Natural killer cell (primary cell): ENCODE results near the gene TMEM82. TPM values are rescaled to one million over a fixed set of nuclear protein-coding genes. Genes with fewer than 3 reads are reported as not detected.

Experiments used
- ATAC-seq, 3 donors: fragments of 150-1000 bp in 2 of 3; fragments of 200-7000 bp in 1 of 3; cut with Tn5 transposase; 1 replicate in 1 of 3; 2 replicates in 2 of 3; pipeline ENCODE4 v1.10.0; 2021; ENCODE audit warnings: mild to moderate bottlenecking in 2 of 3, moderate library complexity in 2 of 3
- DNase-seq, 2 donors: peaks; one replicate each; pipeline versions ENCODE4 v3.0.0 to v3.0.0-alpha.2; 2013 to 2021; ENCODE audit warnings: mixed read lengths in 1 of 2
- H3K27ac ChIP-seq: one replicate; pipeline ENCODE4 v1.5.1; 2013; ENCODE audit warnings: mild to moderate bottlenecking, low read length
- H3K27me3 ChIP-seq: one replicate; pipeline ENCODE4 v1.6.1; 2013; ENCODE audit warnings: low read length; ENCODE audit not compliant: control insufficient read depth, insufficient read depth
- H3K36me3 ChIP-seq: one replicate; pipeline ENCODE4 v1.6.1; 2013; ENCODE audit warnings: low read length; ENCODE audit not compliant: control insufficient read depth, insufficient read depth
- H3K4me1 ChIP-seq: one replicate; pipeline ENCODE4 v1.6.1; 2013; ENCODE audit warnings: low read length; ENCODE audit not compliant: control insufficient read depth, insufficient read depth
- H3K4me3 ChIP-seq: one replicate; pipeline ENCODE4 v1.5.1; 2013; ENCODE audit warnings: low read length
- H3K9me3 ChIP-seq: one replicate; pipeline ENCODE4 v1.6.1; 2013; ENCODE audit warnings: low read length; ENCODE audit not compliant: control insufficient read depth, insufficient read depth
- H3K27ac Mint-ChIP-seq, 2 donors: one replicate each; pipeline ENCODE4 v1.8.0; 2022; ENCODE audit warnings: mild to moderate bottlenecking in 2 of 2, mixed read lengths in 2 of 2, moderate library complexity in 1 of 2
- H3K27me3 Mint-ChIP-seq, 2 donors: one replicate each; pipeline ENCODE4 v1.8.0; 2022; ENCODE audit warnings: low read depth in 2 of 2, mixed read lengths in 2 of 2
- H3K36me3 Mint-ChIP-seq: one replicate; pipeline ENCODE4 v1.8.0; 2022; ENCODE audit warnings: mixed read lengths
- H3K4me1 Mint-ChIP-seq, 2 donors: one replicate each; pipeline ENCODE4 v1.8.0; 2022; ENCODE audit warnings: mixed read lengths in 2 of 2
- H3K4me3 Mint-ChIP-seq: one replicate; pipeline ENCODE4 v1.8.0; 2022; ENCODE audit warnings: mild to moderate bottlenecking, moderate library complexity, mixed read lengths
- H3K9me3 Mint-ChIP-seq, 2 donors: one replicate each; pipeline ENCODE4 v1.8.0; 2022; ENCODE audit warnings: mixed read lengths in 2 of 2
- CTCF ChIP-seq: fragments of 200-600 bp; IDR thresholded peaks from one replicate; pipeline ENCODE4 v1.8.0; 2022; ENCODE audit warnings: antibody characterized with exemption
- WGBS: methylation state at CpG from one replicate; pipeline ENCODE4 v1.1.7; 2013; ENCODE audit warnings: missing lambda C conversion rate; ENCODE audit not compliant: insufficient coverage; 5-methylcytosine and 5-hydroxymethylcytosine counted together
- intact Hi-C: fragments of 100-400 bp; cut with micrococcal nuclease; formaldehyde crosslinking; loops from one replicate; pipeline ENCODE4 v1.14.2; 2022
- total RNA-seq, 4 donors: library from RNA; stranded (reverse); fragments of 120-200 nt in 1 of 4; gene quantifications; one replicate each; pipeline versions ENCODE4 v1.2.3 to v1.2.4, GENCODE V29; 2013 to 2022

Gene TMEM82
- total RNA-seq, 3 donors from 2014 or later (not counting 1 experiment from before 2014, with no cell fraction given) = not detected

GRCh38 chr1:15727424-15727823 is 14.9 kb upstream of the TMEM82 start:
- intact Hi-C loops = no loop called here
- 97% methylated on average over 13 of the region's 13 CpGs for WGBS
- Mint-ChIP-seq H3K36me3 (no peaks in the 10 kb centered on the region), H3K9me3 (no peaks in the 10 kb centered on the region), H3K4me1 (no peaks in the 10 kb centered on the region), H3K27ac (no peak overlapping the region), H3K27me3 (no peaks in the 10 kb centered on the region), H3K4me3 (no peak overlapping the region)
- Histone ChIP-seq H3K27ac (no peak overlapping the region), H3K36me3 (peaks cover 66% of the 10 kb centered on the region), H3K27me3 (no peaks in the 10 kb centered on the region), H3K4me3 (no peak overlapping the region), H3K4me1 (no peaks in the 10 kb centered on the region), H3K9me3 (no peaks in the 10 kb centered on the region)
- ATAC-seq (no peak), DNase-seq (no peak)
- TF ChIP-seq CTCF = no peak

DNA sequence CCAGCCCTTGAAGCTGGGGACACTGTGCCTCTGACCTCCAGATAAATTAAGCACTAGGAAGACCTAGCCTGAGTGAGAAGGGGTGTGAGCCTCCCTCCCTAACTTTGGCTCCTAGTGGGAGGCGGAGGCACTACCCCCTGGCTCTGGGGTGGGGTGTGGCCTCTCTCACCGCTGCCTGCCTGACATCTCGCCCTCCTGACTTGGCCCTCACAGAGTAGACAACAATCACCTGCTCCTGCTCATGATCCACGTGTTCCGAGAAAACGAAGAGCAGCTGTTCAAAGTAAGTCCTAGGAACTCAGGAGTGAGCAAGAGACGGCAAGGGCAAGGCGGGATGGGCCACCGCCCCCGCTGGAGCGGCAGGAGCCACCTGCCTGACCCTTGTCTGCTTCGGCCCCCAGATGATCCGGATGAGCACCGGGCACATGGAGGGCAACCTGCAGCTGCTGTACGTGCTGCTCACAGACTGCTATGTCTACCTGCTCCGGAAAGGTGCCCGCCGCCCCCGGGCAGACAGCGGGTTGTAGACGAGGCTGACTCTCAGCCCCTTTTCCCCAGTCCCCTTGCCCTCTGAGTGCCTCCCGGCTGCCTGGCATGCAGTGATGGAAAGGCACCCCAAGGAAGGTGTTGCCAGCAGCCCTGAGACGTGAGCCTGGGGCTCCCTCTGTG is 14.3 kb upstream of the TMEM82 start:
- Mint-ChIP-seq H3K9me3 (no peaks in the 10 kb centered on the region), H3K4me3 (no peak overlapping the region), H3K36me3 (no peaks in the 10 kb centered on the region), H3K4me1 (no peaks in the 10 kb centered on the region), H3K27ac (no peak overlapping the region), H3K27me3 (no peaks in the 10 kb centered on the region)
- no peak for ATAC-seq
- intact Hi-C loops = no loop called here
- Histone ChIP-seq H3K36me3 (peaks cover 60% of the 10 kb centered on the region), H3K27me3 (no peaks in the 10 kb centered on the region), H3K9me3 (no peaks in the 10 kb centered on the region), H3K27ac (no peak overlapping the region), H3K4me1 (no peaks in the 10 kb centered on the region), H3K4me3 (no peak overlapping the region)
- WGBS = 96% methylated on average over 23 of the region's 23 CpGs
- no peak for DNase-seq
- TF ChIP-seq CTCF = no peak

- H3K4me3 ChIP-seq = no peak overlapping the region
- ATAC-seq (no peak), DNase-seq (no peak)
- Mint-ChIP-seq H3K4me3 (no peak overlapping the region), H3K27ac (peak overlapping the region in 1 of 2 donors; percentile 20), H3K36me3 (no peaks in the 10 kb centered on the region), H3K9me3 (no peaks in the 10 kb centered on the region), H3K4me1 (no peaks in the 10 kb centered on the region), H3K27me3 (no peaks in the 10 kb centered on the region)
- H3K9me3 ChIP-seq = no peaks in the 10 kb centered on the region
- H3K4me1 ChIP-seq = no peaks in the 10 kb centered on the region
- H3K27me3 ChIP-seq = no peaks in the 10 kb centered on the region
- intact Hi-C loops = no loop called here
- no peak for TF ChIP-seq CTCF
- H3K36me3 ChIP-seq = peaks cover 65% of the 10 kb centered on the region
- H3K27ac ChIP-seq = no peak overlapping the region
- 92% methylated on average over 22 of the region's 22 CpGs for WGBS
Measured at GRCh38 chr1:15728937-15729657, 13.2 kb upstream of the TMEM82 start.
